Activated naive CD8-positive, alpha-beta T cell treated with anti-CD3 and anti-CD28 coated beads, Interleukin-2, amount 50 U/mL, for 24 hours (primary cell): ENCODE measurements around the gene SH3RF3.

Experiments
- ATAC-seq: fragments of 150-1000 bp; cut with Tn5 transposase; one replicate; pipeline ENCODE4 v1.10.0; 2021
- DNase-seq: peaks from one replicate; pipeline ENCODE4 v3.0.0; 2021
- H3K27ac Mint-ChIP-seq: one replicate; pipeline ENCODE4 v1.8.0; 2021; ENCODE audit warnings: mild to moderate bottlenecking, mixed read lengths
- H3K27me3 Mint-ChIP-seq: one replicate; pipeline ENCODE4 v1.8.0; 2021; ENCODE audit warnings: mixed read lengths
- H3K36me3 Mint-ChIP-seq: one replicate; pipeline ENCODE4 v1.8.0; 2021; ENCODE audit warnings: low read depth, mixed read lengths
- H3K4me1 Mint-ChIP-seq: one replicate; pipeline ENCODE4 v1.8.0; 2021; ENCODE audit warnings: mixed read lengths
- H3K4me3 Mint-ChIP-seq: one replicate; pipeline ENCODE4 v1.8.0; 2021; ENCODE audit warnings: mild to moderate bottlenecking, moderate library complexity, mixed read lengths
- H3K9me3 Mint-ChIP-seq: one replicate; pipeline ENCODE4 v1.8.0; 2021; ENCODE audit warnings: mixed read lengths

SH3RF3 gene

DNA sequence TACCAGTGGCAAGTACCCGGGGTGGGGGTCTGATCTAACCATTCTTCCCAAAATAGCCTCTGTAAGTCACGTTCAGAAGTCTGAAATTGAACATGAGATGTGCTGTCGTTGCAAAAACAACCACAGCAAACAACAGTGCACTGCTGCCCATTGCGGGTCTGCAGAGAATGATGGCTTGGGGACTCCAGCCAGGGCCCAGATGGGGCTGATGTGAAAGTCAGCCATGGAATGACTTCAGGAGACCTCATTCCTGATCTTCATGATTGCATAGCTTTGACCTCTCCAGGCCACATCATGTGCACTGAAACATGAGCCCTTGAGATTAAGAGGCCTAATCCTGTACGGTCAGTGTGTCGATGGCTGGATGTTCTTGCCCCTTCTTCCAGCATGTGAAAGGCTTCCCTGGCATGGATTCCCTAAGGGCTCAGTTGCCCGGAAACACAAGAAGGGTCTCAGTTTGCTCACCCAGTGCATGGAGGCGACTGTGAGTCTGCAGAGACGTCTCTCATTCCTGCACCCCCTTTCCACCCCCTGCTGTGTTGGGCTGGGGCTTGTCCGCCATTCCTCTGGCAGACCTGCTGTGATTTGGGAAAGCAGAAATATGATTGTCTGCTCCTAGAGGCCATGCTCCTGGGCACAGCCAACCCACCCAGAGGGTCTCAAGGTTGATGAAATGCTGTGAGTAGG, 293.2 kb downstream of the SH3RF3 start:
- no peak for ATAC-seq
- no peaks in the 10 kb centered on the region for H3K9me3 Mint-ChIP-seq
- no peaks in the 10 kb centered on the region for H3K36me3 Mint-ChIP-seq
- H3K27ac Mint-ChIP-seq: no peak overlapping the region
- H3K4me3 Mint-ChIP-seq: no peak overlapping the region
- DNase-seq: no peak
- no peaks in the 10 kb centered on the region for H3K4me1 Mint-ChIP-seq
- H3K27me3 Mint-ChIP-seq: no peaks in the 10 kb centered on the region

DNA sequence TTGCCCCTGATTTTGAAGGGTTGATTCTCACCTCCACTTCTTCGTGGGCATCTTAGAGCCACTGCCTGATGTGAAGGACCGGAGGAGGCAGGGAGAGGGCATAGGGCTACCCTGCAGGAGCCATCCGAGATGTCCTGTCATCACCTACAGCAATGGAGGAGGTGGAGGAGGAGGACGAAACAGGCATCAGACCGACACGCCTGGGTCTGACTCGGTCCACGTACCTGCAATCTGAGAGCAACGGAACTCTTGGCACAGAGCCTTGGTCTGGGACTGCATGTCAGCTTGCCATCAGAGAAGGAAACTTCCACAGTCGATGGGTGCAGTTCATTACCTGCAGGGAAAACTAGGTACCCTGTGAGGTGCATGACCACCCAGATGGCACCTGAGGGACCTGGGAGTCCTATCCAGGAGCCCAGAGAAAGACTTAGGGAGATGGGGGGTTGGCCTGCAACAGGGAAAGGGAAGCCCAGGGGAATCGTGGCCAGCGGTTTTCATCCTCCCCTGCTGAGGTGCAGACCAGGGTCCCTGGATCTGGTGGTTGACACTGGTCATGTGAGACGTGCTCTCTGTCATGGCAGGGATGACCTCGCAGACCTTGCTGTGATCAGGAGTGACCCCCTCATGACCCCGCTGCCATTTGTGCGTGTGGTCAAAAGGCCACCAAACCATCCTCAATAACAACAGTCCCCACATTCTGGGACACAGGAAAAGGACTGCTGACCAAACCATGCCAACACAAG, 293.9 kb downstream of the SH3RF3 start:
- no peaks in the 10 kb centered on the region for H3K36me3 Mint-ChIP-seq
- H3K27me3 Mint-ChIP-seq: no peaks in the 10 kb centered on the region
- H3K27ac Mint-ChIP-seq: no peak overlapping the region
- H3K9me3 Mint-ChIP-seq: no peaks in the 10 kb centered on the region
- H3K4me3 Mint-ChIP-seq: no peak overlapping the region
- no peak for DNase-seq
- H3K4me1 Mint-ChIP-seq: no peaks in the 10 kb centered on the region
- no peak for ATAC-seq

DNA sequence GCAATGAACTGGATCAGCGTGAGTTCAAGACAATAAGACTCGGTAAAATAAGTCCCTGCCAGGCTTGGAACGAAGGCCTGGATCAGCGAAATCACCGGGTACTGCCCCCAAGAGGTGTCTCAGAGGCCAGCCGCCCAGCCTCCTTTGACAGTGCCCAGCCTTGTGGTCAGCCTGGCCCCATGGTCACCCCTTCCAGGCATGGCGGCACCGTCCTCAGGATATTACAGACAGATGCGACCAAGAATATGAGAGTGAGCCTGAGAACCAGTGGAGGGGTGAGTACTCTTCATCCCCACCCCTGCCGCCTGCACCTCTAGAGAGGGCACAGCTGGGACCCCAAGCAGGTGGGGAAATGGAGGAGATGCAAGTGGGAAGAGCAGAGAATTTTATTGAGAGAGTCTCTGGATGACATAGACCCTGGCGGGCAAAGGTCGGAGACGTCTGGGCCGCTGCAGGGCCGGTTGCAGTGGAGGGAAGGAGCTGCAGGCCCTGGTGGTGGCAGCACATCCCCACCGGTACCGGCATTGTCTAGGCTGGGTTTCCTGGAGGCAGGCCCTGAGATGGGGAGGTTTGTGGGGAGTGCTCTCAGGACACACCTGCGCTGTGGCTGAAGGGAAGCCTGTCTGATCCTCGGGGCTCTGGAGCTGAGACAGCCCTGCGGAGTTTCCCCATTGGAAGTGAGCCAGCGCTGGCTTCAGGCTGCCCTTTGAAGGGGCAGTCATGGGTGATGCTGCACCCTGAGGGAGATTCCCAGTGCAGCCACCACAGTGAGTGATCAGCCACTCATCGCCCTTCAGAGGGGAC, 294.8 kb downstream of the SH3RF3 start:
- ATAC-seq: no peak
- Mint-ChIP-seq H3K27ac (no peak overlapping the region), H3K4me1 (no peaks in the 10 kb centered on the region), H3K27me3 (no peaks in the 10 kb centered on the region), H3K9me3 (no peaks in the 10 kb centered on the region), H3K36me3 (no peaks in the 10 kb centered on the region), H3K4me3 (no peak overlapping the region)
- no peak for DNase-seq

DNA sequence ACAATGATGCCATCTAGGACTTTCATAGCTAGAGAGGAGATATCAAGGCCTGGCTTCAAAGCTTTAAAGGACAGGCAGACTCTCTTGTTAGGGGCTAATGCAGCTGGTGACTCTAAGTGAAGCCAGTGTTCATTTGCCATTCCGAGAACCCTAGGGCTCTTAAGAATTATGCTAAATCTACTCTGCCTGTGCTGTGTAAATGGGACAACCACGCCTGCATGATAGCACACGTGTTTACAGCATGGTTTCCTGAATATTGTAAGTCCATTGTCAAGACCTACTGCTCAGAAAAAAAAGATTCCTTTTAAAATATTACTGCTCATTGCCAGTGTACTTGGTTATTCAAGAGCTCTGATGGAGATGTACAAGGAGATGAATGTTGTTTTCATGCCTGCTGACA, 296.4 kb downstream of the SH3RF3 start:
- DNase-seq (no peak), ATAC-seq (no peak)
- H3K27me3 Mint-ChIP-seq: no peaks in the 10 kb centered on the region
- H3K9me3 Mint-ChIP-seq: no peaks in the 10 kb centered on the region
- no peaks in the 10 kb centered on the region for H3K36me3 Mint-ChIP-seq
- no peak overlapping the region for H3K27ac Mint-ChIP-seq
- H3K4me3 Mint-ChIP-seq: no peak overlapping the region
- no peaks in the 10 kb centered on the region for H3K4me1 Mint-ChIP-seq

DNA sequence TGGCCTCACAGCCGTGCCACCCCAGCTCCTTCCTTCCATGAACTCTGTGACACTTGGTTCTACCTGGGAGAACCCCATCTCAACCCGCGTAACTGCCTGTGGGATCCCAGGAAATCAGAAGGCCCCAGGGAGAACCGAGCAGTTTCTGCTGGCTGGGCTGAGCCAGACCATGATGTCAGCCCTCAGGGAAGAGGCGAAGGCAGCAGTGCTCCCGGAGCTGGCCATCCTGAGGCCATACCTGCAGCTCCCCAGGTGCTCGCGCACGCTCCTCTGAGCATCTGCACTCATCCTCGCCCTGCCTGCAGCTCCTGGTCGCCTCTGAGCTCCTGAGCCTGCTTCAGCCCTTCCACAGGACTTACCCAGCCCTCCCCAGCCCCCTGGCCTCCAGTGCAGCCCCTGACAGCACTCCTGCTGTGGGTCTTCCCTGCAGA, 298.7 kb downstream of the SH3RF3 start:
- no peaks in the 10 kb centered on the region for H3K9me3 Mint-ChIP-seq
- H3K4me3 Mint-ChIP-seq: no peak overlapping the region
- no peak for ATAC-seq
- no peaks in the 10 kb centered on the region for H3K4me1 Mint-ChIP-seq
- H3K27ac Mint-ChIP-seq: no peak overlapping the region
- DNase-seq: no peak
- H3K27me3 Mint-ChIP-seq: no peaks in the 10 kb centered on the region
- no peaks in the 10 kb centered on the region for H3K36me3 Mint-ChIP-seq

DNA sequence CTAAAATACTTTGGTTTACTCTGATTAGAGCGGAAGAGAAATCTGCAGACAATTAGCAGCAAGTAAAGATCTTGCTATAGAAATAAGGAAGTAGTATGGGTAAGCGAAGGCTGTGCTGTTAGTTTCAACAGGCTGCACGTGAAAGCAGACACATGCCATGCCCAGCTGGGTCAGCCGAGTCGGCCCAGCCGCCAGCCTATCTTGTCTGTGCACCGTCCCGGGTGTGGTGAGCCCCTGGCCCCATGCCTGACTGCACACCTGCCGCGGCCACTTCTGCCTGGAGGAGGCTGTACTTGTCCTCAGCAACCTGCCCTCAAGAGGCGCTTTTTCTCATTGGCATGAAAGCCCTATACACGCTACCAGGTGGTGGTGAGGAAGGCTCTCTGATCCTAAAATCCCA, 299.3 kb downstream of the SH3RF3 start:
- no peak for DNase-seq
- Mint-ChIP-seq H3K4me3 (no peak overlapping the region), H3K4me1 (no peaks in the 10 kb centered on the region), H3K27ac (no peak overlapping the region), H3K27me3 (no peaks in the 10 kb centered on the region), H3K36me3 (no peaks in the 10 kb centered on the region), H3K9me3 (no peaks in the 10 kb centered on the region)
- ATAC-seq: no peak

DNA sequence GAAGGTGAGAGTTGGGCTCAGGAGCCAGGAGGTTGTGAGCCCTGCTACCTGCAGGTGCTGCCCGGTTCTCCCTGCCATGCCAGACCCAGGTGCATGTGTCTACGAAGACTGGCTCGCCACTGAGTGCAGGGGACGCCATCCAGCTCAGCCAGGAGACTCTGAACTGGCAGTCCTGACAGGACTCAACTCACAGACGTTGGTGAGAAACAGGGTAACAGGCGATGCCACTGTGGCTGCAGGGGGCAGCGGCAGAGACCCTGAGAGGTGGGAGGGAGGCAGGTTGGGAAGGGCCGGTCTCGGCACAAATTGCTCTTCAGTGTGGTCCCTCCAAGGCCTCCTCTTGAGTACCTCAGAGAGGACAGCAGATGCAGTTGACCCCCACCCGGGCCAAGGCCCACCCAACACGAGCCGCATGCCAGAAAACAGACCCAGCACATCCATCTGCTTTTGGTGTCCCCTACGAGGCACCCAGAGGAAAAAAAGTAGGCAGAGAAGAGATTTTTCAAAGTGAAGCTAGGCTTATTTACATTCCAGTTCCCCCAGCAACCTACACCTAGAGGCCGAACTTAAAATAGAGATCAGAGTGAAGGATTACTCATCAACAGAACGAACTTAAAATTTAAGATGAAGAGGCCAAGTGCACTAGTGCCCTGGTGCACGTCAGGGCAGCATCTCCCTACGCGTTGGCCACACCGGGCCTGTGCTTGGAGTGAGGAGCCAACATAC, 300.0 kb downstream of the SH3RF3 start:
- no peaks in the 10 kb centered on the region for H3K4me1 Mint-ChIP-seq
- H3K9me3 Mint-ChIP-seq: no peaks in the 10 kb centered on the region

DNA sequence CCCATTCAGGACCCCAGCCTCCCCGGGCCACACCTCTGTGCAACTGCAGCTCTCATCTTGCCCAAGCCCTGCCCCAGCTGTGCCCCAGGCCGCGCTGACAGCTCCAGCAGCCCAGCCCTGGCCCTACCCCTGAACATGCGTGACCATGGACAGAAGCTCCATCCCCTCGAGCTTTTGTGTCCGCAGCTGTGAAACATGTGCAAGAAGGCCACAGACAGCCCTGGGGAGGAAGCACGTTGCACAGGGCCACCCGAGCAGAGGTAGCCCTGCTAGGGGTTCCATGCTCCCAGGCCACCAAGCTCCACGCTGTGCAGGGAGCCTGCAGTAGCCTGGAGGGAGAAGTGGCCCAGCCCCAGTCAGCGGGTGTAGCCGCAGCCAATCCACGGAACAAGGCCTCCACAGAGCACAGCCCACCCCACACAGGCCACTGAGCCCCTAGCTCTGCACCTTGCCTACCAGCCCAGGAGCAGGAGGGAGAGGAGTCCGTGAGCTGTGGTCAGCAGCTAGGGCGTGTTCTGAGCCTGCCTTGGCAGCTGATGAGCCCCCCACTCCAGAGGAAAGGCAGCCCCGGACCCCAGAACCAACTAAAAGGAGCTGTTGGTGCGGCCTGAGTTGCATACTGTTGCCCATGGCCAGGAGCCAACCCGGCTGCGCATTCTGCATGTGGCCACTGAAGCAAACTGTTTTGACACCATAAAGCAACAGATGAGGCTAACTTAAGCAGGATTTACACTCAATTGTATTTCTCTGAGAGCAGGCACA, 300.7 kb downstream of the SH3RF3 start:
- no peaks in the 10 kb centered on the region for H3K36me3 Mint-ChIP-seq

More for the DNA sequence above, 300.0 kb downstream of the SH3RF3 start:
- Mint-ChIP-seq H3K27ac (no peak overlapping the region), H3K4me3 (no peak overlapping the region), H3K27me3 (no peaks in the 10 kb centered on the region), H3K36me3 (no peaks in the 10 kb centered on the region)
- no peak for ATAC-seq
- no peak for DNase-seq

DNA sequence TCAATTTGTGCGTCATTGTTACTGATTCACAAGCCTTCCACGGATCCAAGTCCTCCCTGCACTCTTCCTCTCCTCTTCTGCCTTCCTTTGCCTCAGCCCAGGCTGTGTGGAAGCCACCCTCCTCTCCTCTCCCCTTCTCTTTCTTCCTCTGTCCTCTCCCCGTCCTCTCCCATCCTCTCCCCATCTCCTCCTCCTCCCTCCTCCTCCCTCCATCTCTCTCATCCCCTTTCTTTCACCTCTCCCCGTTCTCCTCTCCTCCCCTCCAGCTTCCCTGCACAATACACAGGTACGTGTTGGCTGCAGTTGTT, 301.3 kb downstream of the SH3RF3 start:
- Mint-ChIP-seq H3K4me3 (no peak overlapping the region), H3K4me1 (no peaks in the 10 kb centered on the region), H3K9me3 (no peaks in the 10 kb centered on the region), H3K27me3 (no peaks in the 10 kb centered on the region), H3K27ac (no peak overlapping the region), H3K36me3 (no peaks in the 10 kb centered on the region)
- no peak for DNase-seq
- ATAC-seq: no peak

More for the DNA sequence above, 300.7 kb downstream of the SH3RF3 start:
- ATAC-seq (no peak), DNase-seq (no peak)
- no peaks in the 10 kb centered on the region for H3K27me3 Mint-ChIP-seq
- H3K4me1 Mint-ChIP-seq: no peaks in the 10 kb centered on the region
- H3K4me3 Mint-ChIP-seq: no peak overlapping the region
- H3K9me3 Mint-ChIP-seq: no peaks in the 10 kb centered on the region
- no peak overlapping the region for H3K27ac Mint-ChIP-seq

DNA sequence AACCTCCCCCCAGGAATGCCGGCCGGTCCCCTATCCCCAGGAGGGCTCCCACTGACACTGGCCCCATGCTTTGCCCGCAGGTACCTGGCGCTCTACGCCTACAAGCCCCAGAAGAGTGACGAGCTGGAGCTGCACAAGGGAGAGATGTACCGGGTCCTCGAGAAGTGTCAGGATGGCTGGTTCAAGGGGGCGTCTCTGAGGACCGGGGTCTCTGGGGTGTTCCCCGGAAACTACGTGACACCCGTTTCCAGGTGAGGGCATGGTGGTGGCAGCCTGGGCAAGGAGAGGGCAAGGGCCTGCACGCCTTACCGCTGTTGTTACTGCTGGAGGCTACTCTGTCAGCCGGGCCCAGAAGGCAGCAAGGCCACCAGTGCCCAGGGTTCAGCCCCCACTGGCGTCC, 303.4 kb downstream of the SH3RF3 start:
- no peaks in the 10 kb centered on the region for H3K4me1 Mint-ChIP-seq
- ATAC-seq: no peak
- no peaks in the 10 kb centered on the region for H3K9me3 Mint-ChIP-seq
- H3K36me3 Mint-ChIP-seq: no peaks in the 10 kb centered on the region
- no peaks in the 10 kb centered on the region for H3K27me3 Mint-ChIP-seq
- H3K27ac Mint-ChIP-seq: no peak overlapping the region
- no peak overlapping the region for H3K4me3 Mint-ChIP-seq
- no peak for DNase-seq

DNA sequence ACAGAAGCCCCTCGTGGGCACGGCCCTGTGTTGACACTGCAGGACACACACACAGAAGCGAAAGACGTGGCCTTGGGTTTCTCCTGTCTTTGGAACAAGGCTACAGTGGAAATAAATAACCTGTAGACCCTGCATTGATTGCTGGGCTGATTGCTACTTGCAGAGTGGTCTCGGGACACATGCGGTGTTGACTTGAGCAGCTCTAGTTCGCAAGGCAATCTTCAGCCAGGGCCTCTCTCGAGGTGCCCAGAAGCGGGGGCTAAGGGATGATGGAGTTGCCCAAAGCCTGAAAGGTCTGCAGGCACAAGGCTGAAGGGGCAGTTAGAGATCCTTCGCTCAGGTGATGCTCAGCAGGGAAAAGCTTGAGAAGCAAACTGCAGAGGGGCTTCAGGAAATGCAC, 304.5 kb downstream of the SH3RF3 start:
- H3K36me3 Mint-ChIP-seq: no peaks in the 10 kb centered on the region
- no peak for DNase-seq

DNA sequence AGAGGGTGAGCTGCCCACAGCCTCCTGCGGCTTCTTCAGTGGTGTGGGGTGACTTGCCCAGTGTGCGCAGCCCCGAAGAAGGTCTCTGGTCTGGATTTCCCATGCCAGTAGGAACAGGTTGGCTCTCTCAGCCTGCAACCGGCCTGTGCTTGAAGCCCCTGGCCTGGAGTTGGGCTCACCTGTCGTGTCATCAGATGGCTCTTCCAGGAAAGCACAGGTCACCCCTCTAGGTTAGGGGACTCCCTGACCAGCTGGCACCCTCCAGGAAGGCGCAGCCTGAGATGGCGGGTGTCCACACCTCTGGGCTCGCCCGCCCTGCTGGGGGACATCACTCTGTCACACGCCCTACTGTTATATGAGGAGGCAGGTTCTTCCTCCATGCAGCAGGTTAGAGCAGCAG, 304.9 kb downstream of the SH3RF3 start:
- H3K27me3 Mint-ChIP-seq: no peaks in the 10 kb centered on the region

More for the DNA sequence above, 304.5 kb downstream of the SH3RF3 start:
- H3K4me1 Mint-ChIP-seq: no peaks in the 10 kb centered on the region
- H3K9me3 Mint-ChIP-seq: no peaks in the 10 kb centered on the region
- no peak for ATAC-seq
- H3K4me3 Mint-ChIP-seq: no peak overlapping the region
- H3K27me3 Mint-ChIP-seq: no peaks in the 10 kb centered on the region
- H3K27ac Mint-ChIP-seq: no peak overlapping the region

DNA sequence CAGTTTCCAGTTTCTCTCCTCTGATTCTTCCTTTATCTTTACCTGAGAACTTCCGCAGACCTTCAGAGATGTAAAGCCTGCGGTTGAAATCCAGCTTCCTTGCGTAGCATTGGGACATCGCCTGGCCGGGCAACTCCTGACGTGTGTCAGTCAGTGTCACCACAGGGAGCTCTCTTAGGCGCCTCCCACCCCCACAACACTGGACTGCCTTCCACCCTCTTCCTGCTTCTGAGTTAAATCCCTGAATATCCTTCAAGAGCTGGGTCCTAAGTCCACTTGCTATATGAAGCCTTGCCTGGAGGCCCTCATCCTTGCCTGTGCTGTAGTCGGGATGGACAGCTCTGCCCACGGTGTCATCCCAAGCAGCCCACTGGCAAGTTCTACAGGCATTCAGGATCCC, 305.3 kb downstream of the SH3RF3 start:
- no peak for ATAC-seq
- Mint-ChIP-seq H3K9me3 (peaks cover under 1% of the 10 kb centered on the region), H3K27ac (no peak overlapping the region), H3K4me3 (no peak overlapping the region), H3K4me1 (no peaks in the 10 kb centered on the region), H3K27me3 (no peaks in the 10 kb centered on the region), H3K36me3 (peaks cover 4% of the 10 kb centered on the region)
- DNase-seq: no peak

More for the DNA sequence above, 304.9 kb downstream of the SH3RF3 start:
- no peak overlapping the region for H3K27ac Mint-ChIP-seq
- no peaks in the 10 kb centered on the region for H3K36me3 Mint-ChIP-seq
- H3K4me1 Mint-ChIP-seq: no peaks in the 10 kb centered on the region
- H3K4me3 Mint-ChIP-seq: no peak overlapping the region
- DNase-seq: no peak
- no peaks in the 10 kb centered on the region for H3K9me3 Mint-ChIP-seq
- ATAC-seq: no peak
